ENCODE measurements around the gene BRD4. TPM values are rescaled to one million over a fixed set of nuclear protein-coding genes. Genes with fewer than 3 reads are reported as not detected.

Gene BRD4
- total and polyA plus RNA-seq, 2 of the 13 experiments (the other 11 are each of a cell fraction or from before 2014, with no cell fraction given) = 10.5 to 11.4 TPM

- no peaks in the 10 kb centered on the region for H3K36me3 ChIP-seq (replicated peaks in 1 of 2; ENCODE audit: control insufficient read depth in 1 of 2, insufficient read depth in 2 of 2, low read length in 2 of 2)
- no peaks in the 10 kb centered on the region for H3K79me2 ChIP-seq (ENCODE audit: insufficient read depth, low read length)
- H3K9me3 ChIP-seq (ENCODE audit: low read length) = no peaks in the 10 kb centered on the region
- no peak overlapping the region for H3K27ac ChIP-seq (ENCODE audit: extremely low read length, insufficient read depth, low read length)
- H3K9ac ChIP-seq (ENCODE audit: insufficient read depth, low read depth, low read length) = no peak overlapping the region
- FAIRE-seq (peak; percentile 23), DNase-seq (ENCODE audit: low spot score) (peak; percentile 66), ATAC-seq (peak; percentile 90)
- H3K4me3 ChIP-seq (replicated peaks in 1 of 3; ENCODE audit: insufficient read depth in 1 of 3, low read depth in 2 of 3, low read length in 3 of 3) = peak overlapping the region in 1 of 3 experiments; percentile 60; a peak in 1 of 6 replicates
- WGBS (ENCODE audit: low lambda C conversion rate) = 11% methylated on average over 35 of the region's 48 CpGs
- POLR2A ChIA-PET = no interaction called here
- CTCF ChIA-PET (ENCODE audit: low intra/inter-chr PET ratio, low total read pairs) = no interaction called here
- H3K4me2 ChIP-seq (ENCODE audit: low read depth, low read length) = peak overlapping the region; percentile 51; the same call in 1 of the 2 replicates
- intact Hi-C loops (cut with micrococcal nuclease; ENCODE audit: unreplicated experiment) = no loop called here
- in situ Hi-C loops (cut with HindIII; ENCODE audit: extremely low pct_ligation_motif_present, low pct_unique_long_range_greater_than_20kb) = no loop called here
- H2AFZ ChIP-seq (ENCODE audit: low read length) = no peak overlapping the region
- BruUV-seq (replicated peaks) = no TSS peak
- H3K4me1 ChIP-seq (ENCODE audit: insufficient read depth, low read length) = peaks cover 6% of the 10 kb centered on the region
- H3K27me3 ChIP-seq (ENCODE audit: control insufficient read depth in 1 of 2, insufficient read depth in 2 of 2, low read length in 2 of 2) = peaks cover 1 to 7% of the 10 kb centered on the region in 2 experiments; a peak in 2 of 5 replicates
- no peaks in the 10 kb centered on the region for H4K20me1 ChIP-seq (ENCODE audit: insufficient read depth, low read length)
- TF ChIP-seq EZH2 (conservative IDR thresholded peaks at IDR 0.05; ENCODE audit: low read depth, low read length) = no peak
- TF ChIP-seq RFX1 (IDR thresholded peaks at IDR 0.05) = peak; percentile 97
- TF ChIP-seq NR1H2 (CRISPR knock-in tag; IDR thresholded peaks at IDR 0.05; ENCODE audit: borderline replicate concordance, low read depth) = no peak
- TF ChIP-seq NFYB (CRISPR knock-in tag; IDR thresholded peaks at IDR 0.05) = peak; percentile 75
- TF ChIP-seq FOXK1 (CRISPR knock-in tag; IDR thresholded peaks at IDR 0.05; ENCODE audit: borderline replicate concordance, low read depth) = no peak
- no peak for TF ChIP-seq AGO2 (optimal IDR thresholded peaks at IDR 0.05; ENCODE audit: low read depth, low read length)
- TF ChIP-seq ZNF747 (CRISPR knock-in tag; IDR thresholded peaks at IDR 0.05; ENCODE audit: borderline replicate concordance) = no peak
- TF ChIP-seq ZNF552 (CRISPR knock-in tag; IDR thresholded peaks at IDR 0.05; ENCODE audit: borderline replicate concordance) = no peak
- TF ChIP-seq HMGXB4 (CRISPR knock-in tag; IDR thresholded peaks at IDR 0.05; ENCODE audit: borderline replicate concordance in 1 of 2, low read depth in 1 of 2) = no peak
- TF ChIP-seq ZBTB20 (CRISPR knock-in tag; IDR thresholded peaks at IDR 0.05; ENCODE audit: borderline replicate concordance, low read depth) = no peak
- no peak for TF ChIP-seq REST (IDR thresholded peaks at IDR 0.05; ENCODE audit: borderline replicate concordance in 1 of 2, low read depth in 1 of 2, low read length in 2 of 2)
- no peak for TF ChIP-seq ISL2 (CRISPR knock-in tag; IDR thresholded peaks at IDR 0.05)
- no peak for TF ChIP-seq ZBTB26 (CRISPR knock-in tag; IDR thresholded peaks at IDR 0.05; ENCODE audit: borderline replicate concordance)
- no peak for TF ChIP-seq HMGA1 (CRISPR knock-in tag; conservative IDR thresholded peaks at IDR 0.05)
- no peak for TF ChIP-seq ZNF75D (CRISPR knock-in tag; IDR thresholded peaks at IDR 0.05; ENCODE audit: borderline replicate concordance)
- TF ChIP-seq DMAP1 (CRISPR knock-in tag; IDR thresholded peaks at IDR 0.05) = no peak
- TF ChIP-seq ZNF17 (CRISPR knock-in tag; IDR thresholded peaks at IDR 0.05) = no peak
These were observed 109.3 kb downstream of the BRD4 start for GRCh38 chr19:15222738-15223648.
